Endothelial cell of umbilical vein (primary cell): ENCODE results near the gene BEX3. TPM values are rescaled to one million over a fixed set of nuclear protein-coding genes. Genes with fewer than 3 reads are reported as not detected.
"Not testable (repeated sequence)": the region's sequence is repeated elsewhere in the genome, so short reads cannot be mapped to it uniquely, and the experiment has no call there.

Experiments used
- BruUV-seq: library from RNA; stranded (reverse); fragments of 400-500 nt; replicated peaks from 2 replicates; lab custom pipeline; 2021; lab: Mats Ljungman, UMichigan
- CTCF ChIA-PET: fragments of 300-600, 350-600 bp; sonication (Branson Sonifier 250); formaldehyde crosslinking; loops from one replicate; lab custom pipeline; 2021; ENCODE audit warnings: antibody characterized with exemption, inconsistent platforms; lab: Charles Lee
- POLR2A ChIA-PET: fragments of 300-600, 350-600 bp; sonication (Branson Sonifier 250); formaldehyde crosslinking; loops from one replicate; lab custom pipeline; 2021; ENCODE audit warnings: antibody characterized with exemption, inconsistent platforms; lab: Charles Lee
- DNase-seq: peaks from one replicate; pipeline ENCODE4 v3.0.0-alpha.2; 2011; ENCODE audit warnings: low read depth, low spot score
- FAIRE-seq: peaks from 2 replicates; lab custom pipeline; 2011; peaks lifted over from hg19 to GRCh38; lab: Jason Lieb, UNC
- H2AFZ ChIP-seq: 2 replicates; pipeline ENCODE4 v1.6.0; 2012; ENCODE audit warnings: low read depth, low read length, control low read depth, inconsistent platforms
- H3K27ac ChIP-seq: 2 replicates; pipeline ENCODE4 v1.5.1; 2011; ENCODE audit warnings: low read depth, mild to moderate bottlenecking, control low read depth, low read length, moderate library complexity; ENCODE audit not compliant: insufficient read depth
- H3K27me3 ChIP-seq, 2 experiments: 2 replicates each; pipeline versions ENCODE4 v1.6.0 to v1.6.1; 2011; ENCODE audit warnings: low read length in 2 of 2, mixed read lengths in 1 of 2; ENCODE audit not compliant: control insufficient read depth in 2 of 2, insufficient read depth in 2 of 2
- H3K36me3 ChIP-seq, 2 experiments: 2 replicates in 1 of 2; 3 replicates in 1 of 2; pipeline ENCODE4 v1.5.1; 2011; ENCODE audit warnings: low read length in 2 of 2, mild to moderate bottlenecking in 1 of 2, moderate library complexity in 1 of 2; ENCODE audit not compliant: control insufficient read depth in 2 of 2, insufficient read depth in 2 of 2; ENCODE audit errors: extremely low read depth in 1 of 2
- H3K4me1 ChIP-seq: 3 replicates; pipeline ENCODE4 v1.5.1; 2011; ENCODE audit warnings: mild to moderate bottlenecking, low read length; ENCODE audit not compliant: control insufficient read depth, insufficient read depth; ENCODE audit errors: extremely low read depth
- H3K4me2 ChIP-seq: 2 replicates; pipeline ENCODE4 v1.6.1; 2011; ENCODE audit warnings: low read length, control low read depth, mixed read lengths; ENCODE audit not compliant: insufficient read depth
- H3K4me3 ChIP-seq, 3 experiments: fragments of 200-600 bp in 1 of 3; sonication (generic), shearing (Covaris generic) in 1 of 3; replicated peaks in 1 of 3; 2 replicates each; pipeline ENCODE4 v1.5.1; 2011 to 2016; ENCODE audit warnings: control low read depth in 3 of 3, low read length in 3 of 3, mild to moderate bottlenecking in 2 of 3, inconsistent platforms in 1 of 3, low read depth in 1 of 3, moderate library complexity in 1 of 3; ENCODE audit not compliant: insufficient read depth in 1 of 3
- H3K79me2 ChIP-seq: 2 replicates; pipeline ENCODE4 v1.6.0; 2012; ENCODE audit warnings: low read length, inconsistent platforms; ENCODE audit not compliant: control insufficient read depth, insufficient read depth
- H3K9ac ChIP-seq: replicated peaks from 2 replicates; pipeline ENCODE3; 2011; ENCODE audit warnings: low read length, control low read depth; ENCODE audit not compliant: insufficient read depth; ENCODE audit errors: extremely low read depth
- H3K9me1 ChIP-seq: replicated peaks from 3 replicates; pipeline ENCODE4 v1.6.0; 2011; ENCODE audit warnings: mild to moderate bottlenecking, low read length; ENCODE audit not compliant: control insufficient read depth, insufficient read depth; ENCODE audit errors: extremely low read depth
- H3K9me3 ChIP-seq: replicated peaks from 2 replicates; pipeline ENCODE4 v1.5.1; 2012; ENCODE audit warnings: low read length, inconsistent platforms; ENCODE audit not compliant: control insufficient read depth, insufficient read depth
- H4K20me1 ChIP-seq: replicated peaks from 2 replicates; pipeline ENCODE3; 2011; ENCODE audit warnings: mild to moderate bottlenecking, low read length; ENCODE audit not compliant: control insufficient read depth, insufficient read depth; ENCODE audit errors: extremely low read depth
- CTCF ChIP-seq, 2 donors: IDR thresholded peaks; 1 replicate in 1 of 2; 2 replicates in 1 of 2; pipeline ENCODE4 v1.5.1; 2011; ENCODE audit warnings: low read length in 2 of 2, mild to moderate bottlenecking in 2 of 2, moderate library complexity in 2 of 2, control low read depth in 1 of 2, inconsistent platforms in 1 of 2, low read depth in 1 of 2; ENCODE audit not compliant: insufficient read depth in 1 of 2; ENCODE audit errors: extremely low read depth in 1 of 2
- MYC ChIP-seq: IDR thresholded peaks from one replicate; pipeline ENCODE4 v1.6.1; 2011; ENCODE audit warnings: mild to moderate bottlenecking, low read depth, low read length
- dilution Hi-C: fragments of 300-500 bp; cut with MboI; formaldehyde crosslinking; loops from one replicate; pipeline ENCODE4 v1.15.0; 2019; ENCODE audit warnings: low sequenced_read_pairs; ENCODE audit not compliant: extremely low pct_ligation_motif_present
- intact Hi-C: fragments of 100-400 bp; cut with micrococcal nuclease; formaldehyde crosslinking; loops from one replicate; pipeline ENCODE4 v1.10.0; 2022
- polyA plus RNA-seq, 4 experiments: library from polyadenylated mRNA; depleted of rRNA in 3 of 4; stranded (reverse) in 3 of 4; unstranded in 1 of 4; fragments of >200 nt; gene quantifications; 2 replicates each; pipeline versions ENCODE4 v1.2.1 to v1.2.3, GENCODE V29; 2011 to 2012; ENCODE audit warnings: missing spikeins in 1 of 4
- total RNA-seq: library from RNA; stranded (reverse); gene quantifications from 2 replicates; pipeline ENCODE4 v1.2.3, GENCODE V29; 2021

BEX3 gene
- total and polyA plus RNA-seq, 2 donors (not counting 3 experiments of a cell fraction or from before 2014, with no cell fraction given) = 227 to 332 TPM

- no peak for FAIRE-seq
- H2AFZ ChIP-seq = no peak overlapping the region
- POLR2A ChIA-PET = interaction anchor here (2.3 kb wide), 1 partner anchor 18 kb away, joined by 7 read pairs; the partner anchor contains the start of gene BEX3
- no peak for DNase-seq
- no peaks in the 10 kb centered on the region for H3K9me1 ChIP-seq
- dilution Hi-C loops = no loop called here
- peaks cover 20% of the 10 kb centered on the region for H3K79me2 ChIP-seq
- H3K9ac ChIP-seq = peak overlapping the region; percentile 98
- no peaks in the 10 kb centered on the region for H3K9me3 ChIP-seq
- H3K27me3 ChIP-seq = no peaks in the 10 kb centered on the region
- CTCF ChIA-PET = interaction anchor here (2.1 to 3.7 kb wide), 2 partner anchors 14 to 107 kb away, joined by 12 to 27 read pairs; no protein-coding TSS in a partner anchor
- intact Hi-C loops = loop anchor here (5.0 kb wide), 1 partner anchor 104 kb away; no protein-coding TSS in a partner anchor
- H3K4me2 ChIP-seq = peak overlapping the region; percentile 76
- H3K4me1 ChIP-seq = peaks cover 31% of the 10 kb centered on the region
- H4K20me1 ChIP-seq = no peaks in the 10 kb centered on the region
- peak overlapping the region in 2 of 3 experiments; percentile 90 to 97 for H3K4me3 ChIP-seq
- H3K27ac ChIP-seq = no peak overlapping the region
- H3K36me3 ChIP-seq = no peaks in the 10 kb centered on the region
- TF ChIP-seq MYC = no peak
- no peak for TF ChIP-seq CTCF (IDR thresholded peaks at IDR 0.05; ENCODE audit: extremely low read depth in 1 of 2, insufficient read depth in 1 of 2, low read depth in 1 of 2, low read length in 2 of 2)
- BruUV-seq = no TSS peak
Observed at GRCh38 chrX:103357871-103358270, 18.5 kb upstream of the BEX3 start.

- H3K27ac ChIP-seq, H4K20me1 ChIP-seq, dilution Hi-C loops, H3K36me3 ChIP-seq, H3K9me3 ChIP-seq, DNase-seq, BruUV-seq, H3K4me3 ChIP-seq, POLR2A ChIA-PET, H2AFZ ChIP-seq, H3K9ac ChIP-seq, FAIRE-seq, CTCF ChIA-PET, H3K27me3 ChIP-seq, H3K9me1 ChIP-seq, H3K4me2 ChIP-seq: not testable (repeated sequence)
- peaks cover 31% of the 10 kb centered on the region for H3K4me1 ChIP-seq
- intact Hi-C loops = loop anchor here (1.0 to 5.0 kb wide), 2 partner anchors 18 to 103 kb away; no protein-coding TSS in a partner anchor
- peaks cover 20% of the 10 kb centered on the region for H3K79me2 ChIP-seq
Observed at GRCh38 chrX:103359605-103360004, 16.7 kb upstream of the BEX3 start.
